ENCODE data around the gene SS18L1.

- no peak for TF ChIP-seq NFRKB (IDR thresholded peaks at IDR 0.05)
- TF ChIP-seq ARNT (IDR thresholded peaks at IDR 0.05) = no peak
- no peak for TF ChIP-seq BHLHE40 (IDR thresholded peaks at IDR 0.05; ENCODE audit: borderline replicate concordance)
These were observed 26.3 kb upstream of the SS18L1 start for GRCh38 chr20:62117362-62117646.
